Activated CD8-positive, alpha-beta memory T cell treated with anti-CD3 and anti-CD28 coated beads, Interleukin-2, amount 10 ng/mL, durations not matched to agents 7 days and 5 days (primary cell): Measurements from ENCODE around the gene CGNL1. TPM values are rescaled to one million over a fixed set of nuclear protein-coding genes. Genes with fewer than 3 reads are reported as not detected.

ENCODE experiments used
- ATAC-seq: fragments of 150-1000 bp; cut with Tn5 transposase; one replicate; pipeline ENCODE4 v1.10.0; 2021; ENCODE audit warnings: moderate library complexity
- CTCF ChIA-PET: fragments of 350-600 bp; sonication (Branson Sonifier 250); formaldehyde crosslinking; loops from one replicate; lab custom pipeline; 2021; ENCODE audit warnings: antibody characterized with exemption; lab: Charles Lee
- DNase-seq: peaks from one replicate; pipeline ENCODE4 v3.0.0-alpha.2; 2020
- H3K27ac Mint-ChIP-seq: one replicate; pipeline ENCODE4 v1.8.0; 2021; ENCODE audit warnings: mild to moderate bottlenecking, mixed read lengths
- H3K27me3 Mint-ChIP-seq: one replicate; pipeline ENCODE4 v1.8.0; 2021; ENCODE audit warnings: mixed read lengths
- H3K36me3 Mint-ChIP-seq: one replicate; pipeline ENCODE4 v1.8.0; 2021; ENCODE audit warnings: mild to moderate bottlenecking, mixed read lengths
- H3K4me1 Mint-ChIP-seq: one replicate; pipeline ENCODE4 v1.8.0; 2021; ENCODE audit warnings: mixed read lengths
- H3K4me3 Mint-ChIP-seq: one replicate; pipeline ENCODE4 v1.8.0; 2021; ENCODE audit warnings: mild to moderate bottlenecking, moderate library complexity, mixed read lengths
- H3K9me3 Mint-ChIP-seq: one replicate; pipeline ENCODE4 v1.8.0; 2022; ENCODE audit warnings: low read depth, mixed read lengths
- total RNA-seq, 2 experiments: library from RNA; stranded (reverse); gene quantifications; one replicate each; pipeline ENCODE4 v1.2.3, GENCODE V29; 2021

Gene CGNL1
- total RNA-seq, 2 experiments from 2014 or later: not detected

GRCh38 chr15:57443486-57443885 lies 67.2 kb downstream of the CGNL1 start:
- peaks cover 14% of the 10 kb centered on the region for H3K27me3 Mint-ChIP-seq

DNA sequence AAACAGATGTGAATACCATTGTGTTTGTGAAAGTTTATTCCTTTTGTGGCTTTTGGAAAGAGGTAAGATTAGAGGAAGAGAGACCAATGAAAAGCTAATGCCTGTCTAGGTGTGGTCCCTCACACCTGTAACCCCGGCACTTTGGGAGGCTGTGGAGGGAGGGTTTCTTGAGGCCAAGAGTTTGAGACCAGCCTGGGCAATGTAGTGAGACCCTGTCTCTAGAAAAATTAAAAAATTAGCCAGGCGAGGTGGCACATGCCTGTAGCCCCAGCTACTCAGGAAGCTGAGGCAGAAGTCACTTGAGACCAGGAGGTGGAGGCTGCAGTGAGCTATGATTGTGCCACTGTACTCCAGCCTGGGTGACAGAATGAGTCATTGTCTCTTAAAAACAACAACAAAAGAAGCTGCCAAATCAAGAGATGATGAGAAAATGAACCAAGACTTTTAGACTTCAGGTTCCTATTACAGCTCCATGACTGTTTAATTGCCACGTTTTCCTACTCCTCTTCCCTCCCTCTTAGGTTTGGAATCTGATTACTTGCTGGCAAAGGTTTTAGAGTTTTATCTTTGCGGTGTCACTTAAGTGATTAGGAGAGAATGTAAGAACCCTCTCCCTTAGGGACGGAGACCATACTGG lies 68.7 kb downstream of the CGNL1 start:
- Mint-ChIP-seq H3K27ac (no peak overlapping the region), H3K27me3 (peaks cover 25% of the 10 kb centered on the region), H3K4me3 (no peak overlapping the region), H3K9me3 (no peaks in the 10 kb centered on the region), H3K4me1 (no peaks in the 10 kb centered on the region), H3K36me3 (no peaks in the 10 kb centered on the region)
- CTCF ChIA-PET: no interaction called here
- ATAC-seq (no peak), DNase-seq (no peak)

More at GRCh38 chr15:57443486-57443885, 67.2 kb downstream of the CGNL1 start:
- ATAC-seq: no peak
- no peak overlapping the region for H3K27ac Mint-ChIP-seq
- H3K4me3 Mint-ChIP-seq: no peak overlapping the region
- no peaks in the 10 kb centered on the region for H3K9me3 Mint-ChIP-seq
- H3K4me1 Mint-ChIP-seq: no peaks in the 10 kb centered on the region
- DNase-seq: no peak
- CTCF ChIA-PET: interaction anchor here (1.0 kb wide), 1 partner anchor 8 kb away, joined by 3 read pairs; no protein-coding TSS in a partner anchor
- no peaks in the 10 kb centered on the region for H3K36me3 Mint-ChIP-seq

- no peak overlapping the region for H3K27ac Mint-ChIP-seq
- no peaks in the 10 kb centered on the region for H3K9me3 Mint-ChIP-seq
- no peak overlapping the region for H3K4me3 Mint-ChIP-seq
- H3K36me3 Mint-ChIP-seq: no peaks in the 10 kb centered on the region
- DNase-seq (no peak), ATAC-seq (no peak)
- H3K27me3 Mint-ChIP-seq: peaks cover 25% of the 10 kb centered on the region
- no peaks in the 10 kb centered on the region for H3K4me1 Mint-ChIP-seq
- CTCF ChIA-PET: no interaction called here
Measured at GRCh38 chr15:57445872-57446271, 69.6 kb downstream of the CGNL1 start.

- DNase-seq (no peak), ATAC-seq (no peak)
- Mint-ChIP-seq H3K4me3 (no peak overlapping the region), H3K27me3 (peaks cover 27% of the 10 kb centered on the region), H3K36me3 (no peaks in the 10 kb centered on the region), H3K4me1 (no peaks in the 10 kb centered on the region), H3K9me3 (no peaks in the 10 kb centered on the region), H3K27ac (no peak overlapping the region)
- CTCF ChIA-PET: no interaction called here
Measured at GRCh38 chr15:57446393-57446792, 70.1 kb downstream of the CGNL1 start.

GRCh38 chr15:57451555-57451954 lies 75.2 kb downstream of the CGNL1 start:
- Mint-ChIP-seq H3K27me3 (peaks cover 38% of the 10 kb centered on the region), H3K4me3 (no peak overlapping the region), H3K36me3 (no peaks in the 10 kb centered on the region), H3K4me1 (no peaks in the 10 kb centered on the region), H3K9me3 (no peaks in the 10 kb centered on the region), H3K27ac (no peak overlapping the region)
- CTCF ChIA-PET: no interaction called here
- DNase-seq: no peak
- ATAC-seq: no peak

- H3K27ac Mint-ChIP-seq: no peak overlapping the region
- CTCF ChIA-PET: no interaction called here
- no peaks in the 10 kb centered on the region for H3K36me3 Mint-ChIP-seq
- no peak for DNase-seq
- H3K4me1 Mint-ChIP-seq: no peaks in the 10 kb centered on the region
- H3K27me3 Mint-ChIP-seq: peaks cover 32% of the 10 kb centered on the region
- no peak for ATAC-seq
- H3K9me3 Mint-ChIP-seq: no peaks in the 10 kb centered on the region
- H3K4me3 Mint-ChIP-seq: no peak overlapping the region
Measured at GRCh38 chr15:57452090-57452754, 75.9 kb downstream of the CGNL1 start.

- DNase-seq (no peak), ATAC-seq (no peak)
- no peak overlapping the region for H3K4me3 Mint-ChIP-seq
- no peaks in the 10 kb centered on the region for H3K4me1 Mint-ChIP-seq
- no peaks in the 10 kb centered on the region for H3K9me3 Mint-ChIP-seq
- no peak overlapping the region for H3K27ac Mint-ChIP-seq
- no peaks in the 10 kb centered on the region for H3K36me3 Mint-ChIP-seq
- peaks cover 22% of the 10 kb centered on the region for H3K27me3 Mint-ChIP-seq
- CTCF ChIA-PET: no interaction called here
Measured at GRCh38 chr15:57455929-57456328, 79.6 kb downstream of the CGNL1 start.

DNA sequence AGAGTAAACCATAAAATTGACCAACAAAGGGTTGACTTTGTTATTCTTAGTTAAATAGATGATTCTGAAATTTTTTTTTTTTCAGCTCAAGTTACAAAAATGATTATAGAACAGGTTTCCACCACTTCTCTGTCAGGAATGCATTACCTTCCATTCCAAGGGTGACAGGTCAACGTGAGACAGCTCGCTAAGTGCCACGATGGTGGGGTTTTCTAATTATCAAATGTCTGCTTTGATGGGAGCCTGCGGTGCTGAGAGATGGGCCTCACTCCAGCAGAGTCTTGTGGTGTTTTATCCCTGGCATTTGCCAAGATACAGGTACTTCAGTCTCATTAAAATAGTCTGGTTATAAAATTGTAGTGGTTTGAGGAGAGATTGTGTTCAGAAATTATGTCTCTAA lies 80.3 kb downstream of the CGNL1 start:
- H3K36me3 Mint-ChIP-seq: no peaks in the 10 kb centered on the region
- DNase-seq (no peak), ATAC-seq (no peak)
- no peaks in the 10 kb centered on the region for H3K9me3 Mint-ChIP-seq
- no peak overlapping the region for H3K27ac Mint-ChIP-seq
- H3K4me3 Mint-ChIP-seq: no peak overlapping the region
- CTCF ChIA-PET: no interaction called here
- H3K27me3 Mint-ChIP-seq: peaks cover 20% of the 10 kb centered on the region
- H3K4me1 Mint-ChIP-seq: no peaks in the 10 kb centered on the region

- H3K27me3 Mint-ChIP-seq: peaks cover 17% of the 10 kb centered on the region
- CTCF ChIA-PET: no interaction called here
Measured at GRCh38 chr15:57457726-57458125, 81.4 kb downstream of the CGNL1 start.

DNA sequence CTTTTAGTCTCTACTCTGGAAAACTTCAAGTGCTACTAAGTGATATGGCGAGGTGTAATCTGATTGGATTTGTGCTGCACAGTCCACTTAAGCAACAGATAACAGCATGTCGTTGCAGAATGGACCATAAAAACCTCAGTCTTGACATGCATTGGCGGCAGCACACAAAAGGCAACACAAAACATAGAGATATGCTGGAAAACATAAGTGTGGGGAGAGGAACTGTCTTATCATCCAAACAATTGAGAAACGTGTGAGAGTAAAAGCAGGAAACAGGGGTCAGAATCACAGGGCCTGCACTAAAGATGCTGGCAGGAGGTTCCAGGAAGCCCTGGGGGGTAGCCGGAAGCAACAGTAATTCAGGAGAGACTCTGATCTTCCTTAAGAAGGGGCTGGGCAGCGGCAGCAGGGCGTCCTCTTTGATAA lies 82.1 kb downstream of the CGNL1 start:
- ATAC-seq: no peak
- H3K4me3 Mint-ChIP-seq: no peak overlapping the region
- CTCF ChIA-PET: no interaction called here

More at GRCh38 chr15:57457726-57458125, 81.4 kb downstream of the CGNL1 start:
- H3K9me3 Mint-ChIP-seq: no peaks in the 10 kb centered on the region
- H3K4me1 Mint-ChIP-seq: no peaks in the 10 kb centered on the region
- H3K27ac Mint-ChIP-seq: no peak overlapping the region
- ATAC-seq: no peak
- H3K36me3 Mint-ChIP-seq: no peaks in the 10 kb centered on the region
- no peak overlapping the region for H3K4me3 Mint-ChIP-seq
- DNase-seq: no peak

DNA sequence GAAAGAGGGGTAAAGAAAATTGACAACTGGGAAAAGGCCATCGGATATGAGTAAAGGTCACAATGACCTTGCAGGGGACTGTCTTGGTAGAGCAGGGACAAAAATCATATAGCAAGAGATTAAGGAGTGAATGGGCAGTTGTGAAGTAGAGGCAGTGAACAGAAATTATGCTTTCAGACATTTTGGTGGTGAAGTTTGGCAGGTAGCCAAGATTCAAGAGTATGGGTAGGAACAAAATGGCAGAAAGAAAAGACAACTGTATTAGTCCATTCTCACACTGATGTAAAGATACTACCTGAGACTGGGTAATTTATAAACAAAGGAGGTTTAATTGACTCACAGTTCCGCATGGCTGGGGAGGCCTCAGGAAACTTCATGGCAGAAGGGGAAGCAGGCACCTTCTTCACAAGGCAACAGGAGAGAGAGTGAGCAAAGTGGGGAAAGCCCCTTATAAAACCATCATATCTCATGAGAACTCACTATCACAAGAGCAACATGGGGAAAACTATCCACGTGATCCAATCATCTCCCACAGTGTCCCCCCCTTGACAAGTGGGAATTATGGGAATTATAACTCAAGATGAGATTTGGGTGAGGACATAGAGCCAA lies 84.0 kb downstream of the CGNL1 start:
- H3K9me3 Mint-ChIP-seq: no peaks in the 10 kb centered on the region
- H3K27me3 Mint-ChIP-seq: peaks cover 13% of the 10 kb centered on the region
- H3K27ac Mint-ChIP-seq: no peak overlapping the region
- H3K4me1 Mint-ChIP-seq: no peaks in the 10 kb centered on the region
- no peaks in the 10 kb centered on the region for H3K36me3 Mint-ChIP-seq
- CTCF ChIA-PET: no interaction called here
- no peak for ATAC-seq
- DNase-seq: no peak
- H3K4me3 Mint-ChIP-seq: no peak overlapping the region

More for the DNA sequence above, 82.1 kb downstream of the CGNL1 start:
- no peaks in the 10 kb centered on the region for H3K9me3 Mint-ChIP-seq
- no peak overlapping the region for H3K27ac Mint-ChIP-seq
- DNase-seq: no peak
- H3K36me3 Mint-ChIP-seq: no peaks in the 10 kb centered on the region
- no peaks in the 10 kb centered on the region for H3K4me1 Mint-ChIP-seq
- peaks cover 18% of the 10 kb centered on the region for H3K27me3 Mint-ChIP-seq

GRCh38 chr15:57461541-57461940 lies 85.2 kb downstream of the CGNL1 start:
- ATAC-seq (no peak), DNase-seq (no peak)
- Mint-ChIP-seq H3K4me1 (no peaks in the 10 kb centered on the region), H3K27ac (no peak overlapping the region), H3K9me3 (no peaks in the 10 kb centered on the region), H3K27me3 (peaks cover 18% of the 10 kb centered on the region), H3K4me3 (no peak overlapping the region), H3K36me3 (no peaks in the 10 kb centered on the region)
- CTCF ChIA-PET: no interaction called here

DNA sequence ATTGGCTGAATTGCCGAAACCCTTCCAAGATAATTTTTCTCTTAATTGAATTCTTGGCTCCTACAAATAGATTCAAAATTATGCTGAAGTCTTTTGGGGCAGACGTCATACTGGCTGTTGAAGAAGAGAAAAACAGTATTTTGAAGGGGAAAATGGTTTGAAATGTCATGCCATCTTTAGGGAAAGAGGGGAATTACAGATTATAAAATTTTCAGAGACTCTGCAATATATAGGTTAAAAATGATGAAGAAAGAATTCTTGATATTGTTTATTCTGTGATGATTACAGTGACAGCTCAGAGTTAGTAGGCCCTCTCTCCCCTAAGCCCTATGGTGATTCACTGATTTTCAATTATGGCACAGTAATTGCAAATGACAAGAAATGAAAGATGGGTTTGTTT lies 86.1 kb downstream of the CGNL1 start:
- ATAC-seq (no peak), DNase-seq (no peak)
- peaks cover 22% of the 10 kb centered on the region for H3K27me3 Mint-ChIP-seq
- CTCF ChIA-PET: no interaction called here
- H3K4me1 Mint-ChIP-seq: no peaks in the 10 kb centered on the region
- H3K4me3 Mint-ChIP-seq: no peak overlapping the region
- H3K9me3 Mint-ChIP-seq: no peaks in the 10 kb centered on the region
- H3K36me3 Mint-ChIP-seq: no peaks in the 10 kb centered on the region
- H3K27ac Mint-ChIP-seq: no peak overlapping the region

- H3K27ac Mint-ChIP-seq: no peak overlapping the region
- no peak for ATAC-seq
- no peak overlapping the region for H3K4me3 Mint-ChIP-seq
- H3K4me1 Mint-ChIP-seq: no peaks in the 10 kb centered on the region
- H3K36me3 Mint-ChIP-seq: no peaks in the 10 kb centered on the region
- no peaks in the 10 kb centered on the region for H3K9me3 Mint-ChIP-seq
- no peak for DNase-seq
- CTCF ChIA-PET: no interaction called here
- peaks cover 24% of the 10 kb centered on the region for H3K27me3 Mint-ChIP-seq
Measured at GRCh38 chr15:57463360-57463759, 87.1 kb downstream of the CGNL1 start.
